CD14-positive monocyte (primary cell): ENCODE measurements around the gene C11orf86. TPM values are rescaled to one million over a fixed set of nuclear protein-coding genes. Genes with fewer than 3 reads are reported as not detected.

Source experiments
- DNase-seq, 3 donors: peaks; one replicate each; pipeline ENCODE4 v3.0.0-alpha.2; 2011 to 2022
- H2AFZ ChIP-seq: 2 replicates; pipeline ENCODE4 v1.6.0; 2012; ENCODE audit warnings: mild to moderate bottlenecking, low read depth, low read length, inconsistent platforms; ENCODE audit not compliant: insufficient read depth, poor library complexity, severe bottlenecking
- H3K27ac ChIP-seq, 2 donors: 1 replicate in 1 of 2; 2 replicates in 1 of 2; pipeline ENCODE4 v1.5.1; 2012 to 2013; ENCODE audit warnings: low read length in 2 of 2, control low read depth in 1 of 2, inconsistent platforms in 1 of 2, low read depth in 1 of 2, mild to moderate bottlenecking in 1 of 2
- H3K27me3 ChIP-seq, 2 donors: one replicate each; pipeline versions ENCODE4 v1.6.0 to v1.6.1; 2011 to 2013; ENCODE audit warnings: low read length in 2 of 2; ENCODE audit not compliant: control insufficient read depth in 2 of 2, insufficient read depth in 2 of 2
- H3K36me3 ChIP-seq, 2 donors: replicated peaks in 1 of 2; 1 replicate in 1 of 2; 2 replicates in 1 of 2; pipeline versions ENCODE4 v1.5.1 to v1.6.1; 2012 to 2013; ENCODE audit warnings: low read length in 2 of 2, control low read depth in 1 of 2, inconsistent platforms in 1 of 2, mild to moderate bottlenecking in 1 of 2; ENCODE audit not compliant: insufficient read depth in 2 of 2, control insufficient read depth in 1 of 2
- H3K4me1 ChIP-seq, 2 donors: 1 replicate in 1 of 2; 2 replicates in 1 of 2; pipeline versions ENCODE4 v1.5.1 to v1.6.1; 2012 to 2013; ENCODE audit warnings: low read length in 2 of 2, control low read depth in 1 of 2, inconsistent platforms in 1 of 2, mild to moderate bottlenecking in 1 of 2, moderate library complexity in 1 of 2; ENCODE audit not compliant: insufficient read depth in 2 of 2, control insufficient read depth in 1 of 2
- H3K4me2 ChIP-seq: replicated peaks from 2 replicates; pipeline ENCODE3; 2012; ENCODE audit warnings: low read length, moderate library complexity, mild to moderate bottlenecking; ENCODE audit not compliant: poor library complexity, severe bottlenecking; ENCODE audit errors: extremely low read depth
- H3K4me3 ChIP-seq, 3 experiments: fragments of 200-600 bp in 1 of 3; sonication (generic) in 1 of 3; replicated peaks in 1 of 3; 1 replicate in 2 of 3; 2 replicates in 1 of 3; pipeline ENCODE4 v1.5.1; 2011 to 2013; ENCODE audit warnings: low read length in 3 of 3, mild to moderate bottlenecking in 3 of 3, control low read depth in 2 of 3, low read depth in 2 of 3, inconsistent platforms in 1 of 3, moderate library complexity in 1 of 3
- H3K79me2 ChIP-seq: 2 replicates; pipeline ENCODE4 v1.6.0; 2012; ENCODE audit warnings: mild to moderate bottlenecking, control low read depth, inconsistent platforms, low read length, moderate library complexity; ENCODE audit not compliant: insufficient read depth
- H3K9ac ChIP-seq: 2 replicates; pipeline ENCODE4 v1.6.0; 2017; ENCODE audit warnings: low read length, mild to moderate bottlenecking; ENCODE audit not compliant: insufficient read depth, poor library complexity, severe bottlenecking
- H3K9me3 ChIP-seq, 2 donors: replicated peaks in 1 of 2; 1 replicate in 1 of 2; 2 replicates in 1 of 2; pipeline versions ENCODE4 v1.5.1 to v1.6.1; 2012 to 2013; ENCODE audit warnings: low read length in 2 of 2, control low read depth in 1 of 2; ENCODE audit not compliant: control insufficient read depth in 1 of 2, insufficient read depth in 1 of 2
- H4K20me1 ChIP-seq: 2 replicates; pipeline ENCODE4 v1.6.0; 2012; ENCODE audit warnings: mild to moderate bottlenecking, low read length, control low read depth, moderate library complexity; ENCODE audit not compliant: insufficient read depth
- H3K27ac Mint-ChIP-seq, 7 donors: one replicate each; pipeline ENCODE4 v1.8.0; 2020; ENCODE audit warnings: mild to moderate bottlenecking in 7 of 7, mixed read lengths in 7 of 7, moderate library complexity in 6 of 7, inconsistent platforms in 2 of 7
- H3K27me3 Mint-ChIP-seq, 3 donors: one replicate each; pipeline ENCODE4 v1.8.0; 2021 to 2022; ENCODE audit warnings: low read depth in 3 of 3, mild to moderate bottlenecking in 3 of 3, mixed read lengths in 3 of 3, moderate library complexity in 3 of 3, inconsistent platforms in 1 of 3
- H3K36me3 Mint-ChIP-seq, 2 donors: one replicate each; pipeline ENCODE4 v1.8.0; 2020; ENCODE audit warnings: mixed read lengths in 2 of 2, inconsistent platforms in 1 of 2, mild to moderate bottlenecking in 1 of 2
- H3K4me1 Mint-ChIP-seq: one replicate; pipeline ENCODE4 v1.8.0; 2020; ENCODE audit warnings: mild to moderate bottlenecking, mixed read lengths
- H3K4me3 Mint-ChIP-seq, 2 donors: one replicate each; pipeline ENCODE4 v1.8.0; 2020; ENCODE audit warnings: mild to moderate bottlenecking in 2 of 2, mixed read lengths in 2 of 2, moderate library complexity in 1 of 2
- H3K9me3 Mint-ChIP-seq, 7 donors: one replicate each; pipeline ENCODE4 v1.8.0; 2020 to 2022; ENCODE audit warnings: mixed read lengths in 7 of 7, mild to moderate bottlenecking in 6 of 7, moderate library complexity in 6 of 7, inconsistent platforms in 2 of 7
- CTCF ChIP-seq: fragments of 200-600 bp; IDR thresholded peaks from one replicate; pipeline ENCODE4 v1.8.0; 2022; ENCODE audit warnings: antibody characterized with exemption, mild to moderate bottlenecking
- WGBS: methylation state at CpG from one replicate; pipeline ENCODE4 v1.1.5; 2013; ENCODE audit warnings: missing lambda C conversion rate; ENCODE audit not compliant: insufficient coverage; 5-methylcytosine and 5-hydroxymethylcytosine counted together
- intact Hi-C, 2 donors: fragments of 100-400 bp; cut with micrococcal nuclease; formaldehyde crosslinking; loops; one replicate each; pipeline versions ENCODE4 v1.15.0 to v1.15.1; 2023
- polyA plus RNA-seq, 3 donors: library from polyadenylated mRNA; depleted of rRNA in 1 of 3; unstranded in 2 of 3; stranded (reverse) in 1 of 3; fragments of 300-500 nt in 2 of 3; fragments of >200 nt in 1 of 3; fragmentation: Illumina TruSeq in 2 of 3; gene quantifications; 1 replicate in 2 of 3; 2 replicates in 1 of 3; pipeline ENCODE4 v1.2.3, GENCODE V29; 2012 to 2021

C11orf86 gene
- polyA plus RNA-seq, 3 donors, result not detected

- Mint-ChIP-seq H3K27ac (no peak overlapping the region), H3K4me3 (no peak overlapping the region), H3K4me1 (no peaks in the 10 kb centered on the region), H3K27me3 (peaks cover 9 to 40% (median 14%) of the 10 kb centered on the region in 3 donors), H3K9me3 (peaks cover 0 to 2% (median 0%) of the 10 kb centered on the region in 7 donors), H3K36me3 (no peaks in the 10 kb centered on the region)
- Histone ChIP-seq H3K9me3 (no peaks in the 10 kb centered on the region), H2AFZ (no peak overlapping the region), H3K4me3 (no peak overlapping the region), H3K36me3 (no peaks in the 10 kb centered on the region), H4K20me1 (no peaks in the 10 kb centered on the region), H3K27ac (no peak overlapping the region), H3K79me2 (no peaks in the 10 kb centered on the region), H3K9ac (no peak overlapping the region), H3K4me2 (no peak overlapping the region), H3K4me1 (no peaks in the 10 kb centered on the region), H3K27me3 (no peaks in the 10 kb centered on the region)
- DNase-seq, result no peak
- intact Hi-C loops, result no loop called here
- WGBS, result over 99% methylated on average over 7 of the region's 7 CpGs
- no peak for TF ChIP-seq CTCF
Observed at GRCh38 chr11:67014343-67014742, 39.2 kb downstream of the C11orf86 start.

- Histone ChIP-seq H3K79me2 (no peaks in the 10 kb centered on the region), H3K9ac (no peak overlapping the region), H3K27me3 (peaks cover 0 to 3% of the 10 kb centered on the region in 2 donors), H3K4me3 (no peak overlapping the region), H2AFZ (no peak overlapping the region), H3K27ac (no peak overlapping the region), H4K20me1 (no peaks in the 10 kb centered on the region), H3K9me3 (no peaks in the 10 kb centered on the region), H3K4me2 (no peak overlapping the region), H3K4me1 (no peaks in the 10 kb centered on the region), H3K36me3 (no peaks in the 10 kb centered on the region)
- Mint-ChIP-seq H3K9me3 (peaks cover 0 to 3% (median 0%) of the 10 kb centered on the region in 7 donors), H3K4me3 (no peak overlapping the region), H3K4me1 (no peaks in the 10 kb centered on the region), H3K27me3 (peaks cover 13 to 45% (median 15%) of the 10 kb centered on the region in 3 donors), H3K36me3 (no peaks in the 10 kb centered on the region), H3K27ac (peak overlapping the region in 1 of 7 donors; percentile 25)
- DNase-seq, result no peak
- intact Hi-C loops, result no loop called here
- no peak for TF ChIP-seq CTCF
- WGBS, result 93% methylated on average over 3 of the region's 8 CpGs
Observed at GRCh38 chr11:67015048-67015447, 39.9 kb downstream of the C11orf86 start.
